SK-N-SH (cell line): Measurements from ENCODE around the gene PITHD1. TPM values are rescaled to one million over a fixed set of nuclear protein-coding genes. Genes with fewer than 3 reads are reported as not detected.
"Not testable (repeated sequence)": the region's sequence is repeated elsewhere in the genome, so short reads cannot be mapped to it uniquely, and the experiment has no call there.

Experiments
- CTCF ChIA-PET: fragments of 300-600, 350-600 bp; formaldehyde crosslinking; extraction: SDS; loops from one replicate; lab custom pipeline; 2021; lab: Yijun Ruan, JAX
- POLR2A ChIA-PET: fragments of 350-600 bp; sonication (Branson Sonifier 250); formaldehyde crosslinking; extraction: SDS; loops from one replicate; lab custom pipeline; 2020; ENCODE audit warnings: antibody characterized with exemption, inconsistent platforms; lab: Yijun Ruan, JAX
- DNase-seq: peaks from one replicate; pipeline ENCODE4 v3.0.0; 2012
- H2AFZ ChIP-seq: fragments of 200-600 bp; sonication (generic); 2 replicates; pipeline ENCODE4 v1.8.1; 2016; ENCODE audit warnings: antibody characterized with exemption, mild to moderate bottlenecking, low read depth
- H3F3A ChIP-seq: fragments of 200-600 bp; sonication (generic); replicated peaks from 2 replicates; pipeline ENCODE3; 2016; ENCODE audit warnings: antibody characterized with exemption, mild to moderate bottlenecking; ENCODE audit not compliant: insufficient read depth
- H3K27ac ChIP-seq, 2 experiments: fragments of 200-500 bp in 1 of 2; fragments of 200-600 bp in 1 of 2; sonication (Bioruptor generic) in 1 of 2; sonication (generic), shearing (Covaris generic) in 1 of 2; 2 replicates each; pipeline versions ENCODE4 v1.5.1 to v1.6.1; 2014 to 2016; ENCODE audit warnings: low read depth in 2 of 2, inconsistent platforms in 1 of 2, low read length in 1 of 2, mild to moderate bottlenecking in 1 of 2, mixed read lengths in 1 of 2
- H3K27me3 ChIP-seq: fragments of 200-600 bp; sonication (generic), shearing (Covaris generic); 2 replicates; pipeline ENCODE4 v1.6.1; 2016; ENCODE audit warnings: mixed run types; ENCODE audit not compliant: insufficient read depth
- H3K36me3 ChIP-seq, 2 experiments: fragments of 200-500 bp in 1 of 2; fragments of 200-600 bp in 1 of 2; sonication (Bioruptor generic) in 1 of 2; sonication (generic) in 1 of 2; replicated peaks in 1 of 2; 2 replicates each; pipeline versions ENCODE3 to v1.5.1; 2014 to 2016; ENCODE audit warnings: low read length in 1 of 2, mild to moderate bottlenecking in 1 of 2; ENCODE audit not compliant: insufficient read depth in 2 of 2, control insufficient read depth in 1 of 2
- H3K4me1 ChIP-seq, 2 experiments: fragments of 200-500 bp in 1 of 2; fragments of 200-600 bp in 1 of 2; sonication (Bioruptor generic) in 1 of 2; sonication (generic), shearing (Covaris generic) in 1 of 2; 2 replicates each; pipeline versions ENCODE4 v1.5.1 to v1.6.1; 2014 to 2016; ENCODE audit warnings: low read depth in 1 of 2, low read length in 1 of 2, mixed run types in 1 of 2; ENCODE audit not compliant: insufficient read depth in 2 of 2, control insufficient read depth in 1 of 2
- H3K4me2 ChIP-seq: fragments of 200-600 bp; sonication (generic), shearing (Covaris generic); 2 replicates; pipeline ENCODE4 v1.6.1; 2017; ENCODE audit warnings: mixed run types
- H3K4me3 ChIP-seq, 2 experiments: fragments of 200-500 bp in 1 of 2; fragments of 200-600 bp in 1 of 2; sonication (Bioruptor generic) in 1 of 2; sonication (generic), shearing (Covaris generic) in 1 of 2; 2 replicates each; pipeline versions ENCODE4 v1.5.1 to v1.8.1; 2014 to 2016; ENCODE audit warnings: low read depth in 2 of 2, inconsistent platforms in 1 of 2, low read length in 1 of 2, mild to moderate bottlenecking in 1 of 2, mixed read lengths in 1 of 2, moderate library complexity in 1 of 2
- H3K79me2 ChIP-seq: fragments of 200-600 bp; sonication (generic); 2 replicates; pipeline ENCODE4 v1.8.1; 2017; ENCODE audit warnings: mild to moderate bottlenecking; ENCODE audit not compliant: insufficient read depth
- H3K9ac ChIP-seq: fragments of 200-600 bp; sonication (generic); 2 replicates; pipeline ENCODE4 v1.6.1; 2017; ENCODE audit warnings: mixed run types
- H3K9me2 ChIP-seq: fragments of 200-600 bp; sonication (generic); 2 replicates; pipeline ENCODE4 v1.6.1; 2017; ENCODE audit warnings: mixed run types
- H3K9me3 ChIP-seq: fragments of 200-600 bp; sonication (generic); 2 replicates; pipeline ENCODE4 v1.6.1; 2017; ENCODE audit warnings: mixed run types, mild to moderate bottlenecking, moderate library complexity
- H4K20me1 ChIP-seq: fragments of 200-600 bp; sonication (generic); 2 replicates; pipeline ENCODE4 v1.6.1; 2017; ENCODE audit warnings: mild to moderate bottlenecking, mixed run types; ENCODE audit not compliant: insufficient read depth
- CHD2 ChIP-seq: fragments of 150-350 bp; IDR thresholded peaks from 2 replicates; pipeline ENCODE4 v1.6.1; 2018; ENCODE audit warnings: low read length; ENCODE audit not compliant: partially characterized antibody
- EP300 ChIP-seq, 2 experiments: IDR thresholded peaks; 2 replicates each; pipeline versions ENCODE4 v1.4.0 to v1.6.1; 2012; ENCODE audit warnings: borderline replicate concordance in 1 of 2, low read depth in 1 of 2, low read length in 1 of 2
- GATA2 ChIP-seq: sonication (generic); formaldehyde crosslinking; IDR thresholded peaks from 2 replicates; pipeline ENCODE4 v1.5.0; 2020; ENCODE audit warnings: mild to moderate bottlenecking, missing genetic modification reagents
- MXI1 ChIP-seq: IDR thresholded peaks from 2 replicates; pipeline ENCODE4 v1.6.1; 2012; ENCODE audit warnings: mild to moderate bottlenecking, low read depth, low read length, improper control_type of control experiment
- RCOR1 ChIP-seq: fragments of 150-350 bp; IDR thresholded peaks from 2 replicates; pipeline ENCODE4 v1.6.1; 2017; ENCODE audit warnings: antibody characterized with exemption, low read length
- WGBS: methylation state at CpG from one replicate; pipeline ENCODE4 v1.1.6; 2017; ENCODE audit warnings: low lambda C conversion rate; 5-methylcytosine and 5-hydroxymethylcytosine counted together
- polyA plus RNA-seq, 3 experiments: library from polyadenylated mRNA; depleted of rRNA; stranded (reverse); fragments of >200 nt; gene quantifications; 2 replicates each; pipeline ENCODE4 v1.2.3, GENCODE V29; 2012

PITHD1 gene
- polyA plus RNA-seq, 1 of the 3 experiments (the other 2 are of a cell fraction) = 36.3 TPM

DNA sequence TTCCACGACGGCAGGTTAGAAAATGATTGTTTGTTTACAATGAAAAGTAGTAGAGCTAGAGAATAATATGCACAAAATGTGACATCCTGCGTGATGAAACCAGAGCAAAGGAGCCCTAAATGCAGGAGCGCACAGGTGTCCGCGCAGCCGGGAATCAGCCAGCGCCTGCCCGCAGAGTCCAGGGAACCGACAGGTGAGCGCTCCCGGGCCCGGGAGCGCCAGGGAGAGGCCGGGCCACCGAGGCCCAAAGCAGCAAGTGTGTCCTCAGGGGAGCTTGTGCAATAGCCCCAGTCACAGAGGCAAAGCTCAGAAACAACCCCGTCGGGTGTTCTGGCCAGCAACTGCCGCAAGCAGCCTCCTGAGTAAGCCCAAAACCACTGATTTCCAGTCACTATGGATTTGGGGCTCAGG lies 23.1 kb downstream of the PITHD1 start:
- H3K27ac ChIP-seq = peak overlapping the region; percentile 73 to 89; a peak in 3 of 4 replicates
- H3K9ac ChIP-seq = peak overlapping the region; percentile 72
- H3K4me1 ChIP-seq = peaks cover 5 to 30% of the 10 kb centered on the region in 2 experiments; a peak in 1 of 4 replicates
- peak; percentile 37 for DNase-seq
- H3K36me3 ChIP-seq = peaks cover 5 to 18% of the 10 kb centered on the region in 2 experiments
- H3K9me2 ChIP-seq = no peaks in the 10 kb centered on the region
- WGBS = 29% methylated on average over 7 of the region's 19 CpGs
- TF ChIP-seq MXI1 (peak; percentile 42; the same call in 1 of the 2 replicates), RCOR1 (no peak)
- peaks cover 15% of the 10 kb centered on the region for H3F3A ChIP-seq
- H3K9me3 ChIP-seq = no peaks in the 10 kb centered on the region
- no peaks in the 10 kb centered on the region; the same call in 1 of the 2 replicates for H3K79me2 ChIP-seq
- H2AFZ ChIP-seq = peak overlapping the region; percentile 98
- H3K4me2 ChIP-seq = peak overlapping the region; percentile 100
- no peaks in the 10 kb centered on the region for H3K27me3 ChIP-seq
- ChIA-PET CTCF (interaction anchor here (0.9 to 5.7 kb wide), 10 partner anchors 9 to 227 kb away, joined by 3 to 47 read pairs (median 4); partner anchors contain the start of gene FUCA1), POLR2A (interaction anchor here (1.5 to 4.1 kb wide), 5 partner anchors 10 to 158 kb away, joined by 3 to 24 read pairs (median 7); partner anchors contain the start of genes HMGCL, LYPLA2, PITHD1 and PNRC2)
- H3K4me3 ChIP-seq = peak overlapping the region; percentile 71 to 89
- H4K20me1 ChIP-seq = no peaks in the 10 kb centered on the region

DNA sequence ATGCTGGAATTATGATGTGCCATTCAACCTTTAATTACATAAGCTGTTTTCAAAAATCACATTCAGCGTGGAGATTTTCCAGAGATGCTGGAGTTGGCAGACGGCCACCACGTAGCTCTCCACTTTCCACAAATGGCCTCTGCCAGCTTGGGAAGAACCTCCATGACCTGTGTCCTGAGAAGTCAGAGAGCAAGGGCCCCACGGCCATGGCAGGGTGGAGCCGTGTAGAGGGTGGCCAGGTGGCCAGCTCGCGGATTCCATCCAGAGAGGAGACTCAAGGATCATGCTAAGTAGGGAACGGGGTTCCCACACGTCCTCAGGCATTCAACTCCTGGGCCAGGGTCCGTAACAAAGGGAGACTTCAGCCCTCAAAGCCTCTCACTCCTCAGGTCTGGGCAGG lies 23.7 kb downstream of the PITHD1 start:
- no peak overlapping the region for H2AFZ ChIP-seq
- DNase-seq = peak; percentile 39
- TF ChIP-seq EP300 (IDR thresholded peaks at IDR 0.05; ENCODE audit: borderline replicate concordance in 1 of 2, low read depth in 1 of 2, low read length in 1 of 2) (no peak), RCOR1 (peak; percentile 35; the same call in 1 of the 2 replicates), CHD2 (peak; percentile 21)
- H3K79me2 ChIP-seq = no peaks in the 10 kb centered on the region; the same call in 1 of the 2 replicates
- no peaks in the 10 kb centered on the region for H3K9me2 ChIP-seq
- peak overlapping the region; percentile 100 for H3K4me2 ChIP-seq
- H4K20me1 ChIP-seq = no peaks in the 10 kb centered on the region
- no peak overlapping the region for H3K9ac ChIP-seq
- no peaks in the 10 kb centered on the region for H3K27me3 ChIP-seq
- H3K4me1 ChIP-seq = peaks cover 5 to 30% of the 10 kb centered on the region in 2 experiments; a peak in 1 of 4 replicates
- POLR2A ChIA-PET = interaction anchor here (0.9 to 4.1 kb wide), 6 partner anchors 10 to 157 kb away, joined by 3 to 24 read pairs (median 5); partner anchors contain the start of genes HMGCL, LYPLA2, PITHD1 and PNRC2
- 68% methylated on average over 8 of the region's 10 CpGs for WGBS
- H3K27ac ChIP-seq = peak overlapping the region in 1 of 2 experiments; percentile 89; a peak in 2 of 4 replicates
- peaks cover 5 to 12% of the 10 kb centered on the region in 2 experiments for H3K36me3 ChIP-seq
- H3K4me3 ChIP-seq = no peak overlapping the region; a peak in 1 of 4 replicates
- no peaks in the 10 kb centered on the region for H3K9me3 ChIP-seq
- H3F3A ChIP-seq = peaks cover 15% of the 10 kb centered on the region
- CTCF ChIA-PET = interaction anchor here (0.9 to 5.7 kb wide), 9 partner anchors 8 to 227 kb away, joined by 3 to 47 read pairs (median 4); no protein-coding TSS in a partner anchor

DNA sequence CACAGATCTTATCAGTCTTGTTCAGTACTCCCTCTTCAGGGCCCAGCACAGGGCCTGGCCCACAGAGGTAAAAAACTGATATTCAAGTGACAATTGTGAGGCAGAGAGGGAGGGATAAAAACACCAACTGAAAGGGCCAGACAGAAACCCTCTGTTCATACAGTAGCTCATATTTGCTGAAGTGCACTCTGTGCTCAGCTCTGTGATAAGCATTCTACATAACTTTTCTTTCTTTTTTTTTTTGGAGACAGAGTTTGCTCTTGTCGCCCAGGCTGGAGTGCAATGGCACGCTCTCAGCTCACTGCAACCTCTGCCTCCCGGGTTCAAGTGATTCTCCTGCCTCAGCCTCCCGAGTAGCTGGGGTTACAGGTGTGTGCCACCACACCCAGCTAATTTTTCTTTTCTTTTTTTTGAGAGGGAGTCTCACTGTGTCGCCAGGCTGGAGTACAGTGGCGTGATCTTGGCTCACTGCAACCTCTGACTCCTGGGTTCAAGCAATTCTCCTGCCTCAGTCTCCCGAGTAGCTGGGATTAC lies 24.7 kb downstream of the PITHD1 start:
- H3K36me3 ChIP-seq, DNase-seq, H3K9me3 ChIP-seq, H4K20me1 ChIP-seq, H3K9me2 ChIP-seq, H3K79me2 ChIP-seq, H3K9ac ChIP-seq, H3K4me2 ChIP-seq, H3K4me3 ChIP-seq, H2AFZ ChIP-seq, H3K27me3 ChIP-seq: not testable (repeated sequence)
- peak; percentile 46; the same call in 1 of the 2 replicates for TF ChIP-seq GATA2 (CRISPR knock-in tag)
- Histone ChIP-seq H3F3A (peaks cover 15% of the 10 kb centered on the region), H3K4me1 (peaks cover 5 to 30% of the 10 kb centered on the region in 2 experiments; a peak in 1 of 4 replicates), H3K27ac (peak overlapping the region in 1 of 2 experiments; percentile 89; a peak in 1 of 4 replicates)
- CTCF ChIA-PET = interaction anchor here (1.0 to 5.7 kb wide), 5 partner anchors 7 to 114 kb away, joined by 3 to 47 read pairs (median 6); no protein-coding TSS in a partner anchor
- WGBS = 96% methylated on average over 7 of the region's 7 CpGs
- POLR2A ChIA-PET = interaction anchor here (0.9 to 4.1 kb wide), 4 partner anchors 11 to 156 kb away, joined by 4 to 17 read pairs (median 5); partner anchors contain the start of genes HMGCL, LYPLA2, PNRC2 and RPL11
